ENCODE data around the gene IFT43. TPM values are rescaled to one million over a fixed set of nuclear protein-coding genes. Genes with fewer than 3 reads are reported as not detected.

IFT43 gene
- total and polyA plus RNA-seq, 2 experiments from 2014 or later: 56.8 to 76.6 TPM

GRCh38 chr14:75986439-75986765 is 839 bp downstream of the IFT43 start:
- Histone ChIP-seq H3K27me3 (no peaks in the 10 kb centered on the region), H3K4me3 (peak overlapping the region; percentile 76), H3K36me3 (peaks cover 3% of the 10 kb centered on the region), H3K4me1 (ENCODE audit: low read depth) (peaks cover 8% of the 10 kb centered on the region), H3K27ac (no peak overlapping the region), H3K9me3 (ENCODE audit: low read depth) (no peaks in the 10 kb centered on the region)
- TF ChIP-seq, protein P1, sequence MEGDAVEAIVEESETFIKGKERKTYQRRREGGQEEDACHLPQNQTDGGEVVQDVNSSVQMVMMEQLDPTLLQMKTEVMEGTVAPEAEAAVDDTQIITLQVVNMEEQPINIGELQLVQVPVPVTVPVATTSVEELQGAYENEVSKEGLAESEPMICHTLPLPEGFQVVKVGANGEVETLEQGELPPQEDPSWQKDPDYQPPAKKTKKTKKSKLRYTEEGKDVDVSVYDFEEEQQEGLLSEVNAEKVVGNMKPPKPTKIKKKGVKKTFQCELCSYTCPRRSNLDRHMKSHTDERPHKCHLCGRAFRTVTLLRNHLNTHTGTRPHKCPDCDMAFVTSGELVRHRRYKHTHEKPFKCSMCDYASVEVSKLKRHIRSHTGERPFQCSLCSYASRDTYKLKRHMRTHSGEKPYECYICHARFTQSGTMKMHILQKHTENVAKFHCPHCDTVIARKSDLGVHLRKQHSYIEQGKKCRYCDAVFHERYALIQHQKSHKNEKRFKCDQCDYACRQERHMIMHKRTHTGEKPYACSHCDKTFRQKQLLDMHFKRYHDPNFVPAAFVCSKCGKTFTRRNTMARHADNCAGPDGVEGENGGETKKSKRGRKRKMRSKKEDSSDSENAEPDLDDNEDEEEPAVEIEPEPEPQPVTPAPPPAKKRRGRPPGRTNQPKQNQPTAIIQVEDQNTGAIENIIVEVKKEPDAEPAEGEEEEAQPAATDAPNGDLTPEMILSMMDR (IDR thresholded peaks at IDR 0.05; ENCODE audit: low read depth, low read length): no peak
- peak in 1 of 2 donors; percentile 32 for DNase-seq (ENCODE audit: low read depth in 1 of 2, low spot score in 1 of 2)

DNA sequence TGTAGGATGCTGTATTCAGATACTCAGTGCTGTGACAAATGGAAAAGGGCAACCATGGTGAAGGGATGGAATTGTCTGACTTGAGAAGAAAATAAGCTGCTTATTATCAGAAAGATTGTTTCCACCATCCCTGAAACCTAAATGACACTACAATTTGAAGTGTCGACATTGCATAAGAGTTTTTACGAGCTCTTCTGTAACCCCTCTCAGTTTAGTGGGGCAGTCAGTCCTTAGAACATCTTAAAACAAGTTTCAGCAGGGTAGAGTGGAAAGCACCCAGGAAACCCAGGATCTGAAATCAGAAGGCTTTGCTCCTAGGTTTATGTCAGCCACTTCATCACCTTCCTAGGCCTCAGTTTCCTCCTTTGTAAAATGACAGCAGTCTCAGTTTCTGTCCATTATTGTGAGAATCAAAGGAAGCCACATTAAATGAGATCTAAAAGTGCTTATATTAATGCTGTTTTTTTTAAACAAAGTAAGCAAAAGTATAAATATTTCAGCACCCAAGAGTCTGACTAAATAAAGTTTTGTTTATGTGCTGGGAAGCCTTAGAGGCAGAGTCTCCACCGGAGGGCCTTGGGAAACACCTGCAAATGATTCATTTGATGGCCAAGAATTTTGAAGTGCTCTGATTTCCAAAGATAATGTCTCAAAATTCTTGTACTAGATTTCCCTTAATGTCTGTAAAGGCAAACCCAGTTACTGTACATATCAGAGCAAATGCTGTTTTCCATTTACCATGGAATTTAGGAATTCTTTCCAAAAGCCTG is 1.8 kb downstream of the IFT43 start:
- H3K4me3 ChIP-seq: no peak overlapping the region
- no peak for DNase-seq (ENCODE audit: low read depth in 1 of 2, low spot score in 1 of 2)
- TF ChIP-seq, protein P1 (IDR thresholded peaks at IDR 0.05; ENCODE audit: low read depth, low read length): no peak

DNA sequence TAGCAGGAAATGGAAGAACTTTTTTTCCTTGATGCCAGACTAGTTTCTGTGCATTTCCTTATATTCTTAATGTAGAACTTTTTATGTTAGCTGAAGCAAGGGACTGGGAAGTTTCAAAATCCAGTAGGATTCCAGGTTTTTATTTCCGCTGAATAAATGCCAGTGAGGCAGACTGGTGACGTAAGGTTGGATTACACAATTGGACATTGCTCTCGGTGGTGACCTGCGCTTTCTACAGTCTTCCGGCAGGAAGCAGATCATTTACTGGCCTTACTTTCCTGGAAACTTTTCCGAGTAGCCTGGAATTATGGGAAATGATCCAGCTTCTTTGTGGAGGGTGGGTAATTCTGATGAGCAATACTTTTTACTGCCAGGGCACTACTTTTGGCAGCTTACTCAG is 3.6 kb downstream of the IFT43 start:
- H3K27me3 ChIP-seq: no peaks in the 10 kb centered on the region
- DNase-seq (ENCODE audit: low read depth in 1 of 2, low spot score in 1 of 2): peak in 1 of 2 donors; percentile 97
- H3K9me3 ChIP-seq (ENCODE audit: low read depth): no peaks in the 10 kb centered on the region
- TF ChIP-seq, protein P1 (IDR thresholded peaks at IDR 0.05; ENCODE audit: low read depth, low read length): no peak
- H3K36me3 ChIP-seq: peaks cover 5% of the 10 kb centered on the region
- no peak overlapping the region for H3K4me3 ChIP-seq
- peaks cover 6% of the 10 kb centered on the region for H3K4me1 ChIP-seq (ENCODE audit: low read depth)
- H3K27ac ChIP-seq: no peak overlapping the region

More for the DNA sequence above, 1.8 kb downstream of the IFT43 start:
- Histone ChIP-seq H3K36me3 (peaks cover 3% of the 10 kb centered on the region), H3K27ac (no peak overlapping the region), H3K4me1 (ENCODE audit: low read depth) (peaks cover 6% of the 10 kb centered on the region), H3K9me3 (ENCODE audit: low read depth) (no peaks in the 10 kb centered on the region), H3K27me3 (no peaks in the 10 kb centered on the region)

DNA sequence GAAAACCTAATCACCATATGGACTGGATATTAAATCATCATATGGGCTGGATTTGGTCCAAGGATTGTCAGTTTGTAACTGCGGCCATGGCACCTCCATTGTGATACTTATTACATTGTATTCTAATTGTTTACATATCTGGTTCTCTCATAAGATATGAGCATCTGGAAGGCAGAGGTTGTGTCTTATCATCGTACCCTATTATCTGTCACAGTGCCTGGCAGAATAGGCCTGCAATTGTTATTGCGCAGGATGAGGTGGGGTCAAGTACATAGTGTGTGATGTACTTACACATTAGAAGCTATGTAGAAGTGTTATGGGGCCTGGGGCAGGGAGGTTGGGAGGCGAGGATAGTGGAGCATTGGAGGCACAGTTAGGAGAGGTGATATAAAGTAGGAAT is 4.7 kb downstream of the IFT43 start:
- H3K36me3 ChIP-seq: peaks cover 5% of the 10 kb centered on the region
- TF ChIP-seq, protein P1 (IDR thresholded peaks at IDR 0.05; ENCODE audit: low read depth, low read length): no peak
- no peak for DNase-seq (ENCODE audit: low read depth in 1 of 2, low spot score in 1 of 2)
- H3K27ac ChIP-seq: no peak overlapping the region
- H3K27me3 ChIP-seq: no peaks in the 10 kb centered on the region
- H3K9me3 ChIP-seq (ENCODE audit: low read depth): no peaks in the 10 kb centered on the region
- no peak overlapping the region for H3K4me3 ChIP-seq
- peaks cover 6% of the 10 kb centered on the region for H3K4me1 ChIP-seq (ENCODE audit: low read depth)

DNA sequence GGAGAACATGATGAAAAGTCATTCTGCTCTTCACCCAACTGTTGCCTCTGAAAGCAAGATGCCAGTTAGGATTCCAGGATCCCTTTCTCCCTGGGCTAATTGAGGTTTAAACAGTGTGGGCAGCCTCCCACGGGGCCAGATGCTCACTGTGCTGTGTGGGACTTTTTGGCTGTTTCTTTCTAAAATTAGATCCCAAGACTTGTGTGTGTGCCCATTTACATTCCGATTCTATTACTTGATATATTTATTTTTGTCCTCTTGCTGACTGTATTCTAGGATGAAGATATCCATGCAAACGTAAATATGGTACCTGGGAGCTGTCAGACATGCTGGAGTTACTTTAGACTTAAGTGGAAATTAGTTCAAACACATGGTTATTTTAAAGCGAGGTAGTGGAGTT is 6.2 kb downstream of the IFT43 start:
- H3K4me3 ChIP-seq: no peak overlapping the region
- TF ChIP-seq, protein P1 (IDR thresholded peaks at IDR 0.05; ENCODE audit: low read depth, low read length): no peak
- no peaks in the 10 kb centered on the region for H3K9me3 ChIP-seq (ENCODE audit: low read depth)
- H3K27me3 ChIP-seq: no peaks in the 10 kb centered on the region
- H3K27ac ChIP-seq: no peak overlapping the region
- H3K36me3 ChIP-seq: peaks cover 6% of the 10 kb centered on the region
- peaks cover under 1% of the 10 kb centered on the region for H3K4me1 ChIP-seq (ENCODE audit: low read depth)
- no peak for DNase-seq (ENCODE audit: low read depth in 1 of 2, low spot score in 1 of 2)

Measured in cardiac muscle cell (in vitro differentiated cells and primary cell).